ENCODE results near the gene CXCL3.
"Not testable (repeated sequence)": the region's sequence is repeated elsewhere in the genome, so short reads cannot be mapped to it uniquely, and the experiment has no call there.

The CXCL3 gene

DNA sequence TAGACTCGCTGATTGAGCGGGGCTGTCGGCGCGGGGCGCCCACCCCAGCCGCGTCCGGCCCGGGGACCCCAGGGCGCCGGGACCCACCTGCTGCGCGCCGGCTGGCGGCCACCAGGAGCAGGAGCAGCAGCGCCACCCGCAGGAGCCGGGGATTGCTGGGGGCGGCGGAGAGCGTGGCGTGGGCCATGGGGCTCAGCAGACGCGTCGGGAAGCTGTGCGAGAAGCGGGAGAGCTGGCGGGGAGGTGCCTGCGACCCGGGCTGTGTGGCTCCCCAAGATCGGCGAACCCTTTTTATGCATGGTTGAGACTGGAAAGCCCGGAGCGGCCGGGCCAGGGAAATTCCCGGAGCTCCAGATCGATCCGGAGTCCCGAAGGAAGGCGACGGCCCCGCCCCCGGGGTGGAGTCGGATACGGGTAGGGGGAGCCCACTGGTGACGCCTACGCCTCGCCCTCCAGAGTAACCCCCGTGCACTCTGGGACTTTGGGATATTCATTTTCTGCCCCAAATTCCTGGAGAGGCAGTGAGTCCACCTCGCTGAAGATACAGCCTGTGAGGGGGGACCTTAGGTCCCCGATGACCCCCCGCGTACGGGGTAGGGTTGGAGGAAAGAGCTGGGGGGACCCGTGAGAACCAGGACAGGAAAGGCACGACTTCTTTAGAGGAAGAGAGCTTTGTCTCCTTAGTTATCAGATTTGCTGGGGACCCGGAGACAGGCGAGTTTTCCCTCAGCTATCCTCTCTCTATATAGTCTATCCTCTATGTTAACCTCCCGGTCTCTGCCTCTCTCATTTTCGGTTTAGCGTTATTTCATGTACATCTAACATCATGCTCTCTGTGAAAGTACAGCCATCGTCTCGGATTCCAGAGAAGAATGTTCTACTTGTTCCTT, at the start of gene CXCL3:
Gene CXCL3, minus strand, starts transcription at position 265 of the 890 bp plus-strand sequence. Its CDS starts 78 bp downstream, at position 187.
- DNase-seq (ENCODE audit: low read depth): peak; percentile 66

DNA sequence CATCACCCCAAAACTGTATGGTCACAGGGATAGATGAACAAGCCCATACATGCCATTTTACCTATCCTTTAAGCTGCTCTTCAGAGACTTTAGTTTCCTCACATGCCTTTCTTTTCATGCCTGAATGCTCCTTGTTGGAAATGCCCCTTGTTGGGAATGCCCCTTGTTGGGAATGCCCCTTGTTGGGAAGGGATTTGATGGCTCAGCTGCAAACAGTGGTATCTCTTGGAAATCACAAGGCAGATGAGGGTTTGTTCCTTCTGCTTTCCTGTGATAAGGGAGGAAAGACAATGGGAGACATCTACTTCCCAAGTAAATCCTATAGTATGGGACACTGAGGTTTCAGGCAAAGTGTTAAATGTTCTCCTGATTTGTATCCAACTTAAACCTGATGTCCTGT, 49.0 kb upstream of the CXCL3 start:
- no peak for DNase-seq (ENCODE audit: low read depth)

DNA sequence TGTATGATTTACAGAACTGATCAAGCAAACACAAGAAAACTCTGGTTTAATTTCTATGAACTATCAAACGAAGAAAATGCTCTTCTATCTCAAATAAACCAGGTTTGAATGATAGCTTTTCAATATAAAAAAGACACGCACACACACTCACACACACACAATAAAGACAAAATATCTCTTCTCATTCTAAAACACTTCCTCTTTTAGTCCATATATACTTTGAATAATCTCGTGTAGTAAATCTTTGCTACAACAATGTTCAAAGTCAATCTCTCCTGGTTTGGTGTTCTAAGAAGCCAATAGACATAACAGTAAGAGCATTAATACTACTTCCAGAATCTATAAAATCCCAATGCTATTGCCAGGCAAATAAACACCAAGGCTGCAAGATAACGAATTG, 47.2 kb upstream of the CXCL3 start:
- no peak for DNase-seq (ENCODE audit: low read depth)

DNA sequence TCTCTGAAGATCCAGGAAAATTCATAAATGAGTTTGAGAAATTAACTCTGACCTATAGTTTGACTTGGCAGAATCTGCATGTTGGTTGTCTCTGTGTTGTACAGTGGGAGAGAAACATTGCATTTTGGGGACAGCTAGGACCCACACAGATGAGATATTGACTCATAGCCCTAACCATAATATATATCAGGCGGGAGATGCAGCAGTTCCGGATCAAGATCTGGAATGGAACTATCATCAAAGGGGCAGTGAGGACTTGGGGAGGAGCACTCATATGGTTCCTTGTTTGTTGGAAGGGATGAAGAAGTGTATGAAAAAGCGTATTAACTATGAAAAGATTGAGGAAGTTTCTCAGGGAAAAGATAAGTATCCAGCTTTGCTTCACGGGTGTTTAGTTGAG, 46.5 kb upstream of the CXCL3 start:
- DNase-seq (ENCODE audit: low read depth): no peak

DNA sequence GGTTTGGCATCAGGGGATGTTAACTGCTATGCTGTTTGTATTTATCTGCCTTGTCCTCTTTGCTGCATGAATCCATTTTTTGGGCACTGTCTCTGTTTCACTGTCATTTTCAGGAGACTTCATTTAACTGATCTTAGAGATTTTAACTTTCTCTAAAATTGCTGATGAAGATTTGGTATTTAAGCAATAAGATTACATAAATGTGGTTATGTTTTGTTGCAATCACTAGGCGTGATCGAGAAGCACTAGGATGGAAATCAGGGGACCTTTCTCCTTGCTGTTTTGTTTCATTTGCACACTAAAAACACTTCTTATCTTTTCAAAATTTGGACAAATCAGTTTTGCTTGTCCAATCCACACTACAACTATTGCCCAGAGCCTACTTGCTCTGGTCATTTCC, 45.1 kb upstream of the CXCL3 start:
- DNase-seq (ENCODE audit: low read depth): no peak

DNA sequence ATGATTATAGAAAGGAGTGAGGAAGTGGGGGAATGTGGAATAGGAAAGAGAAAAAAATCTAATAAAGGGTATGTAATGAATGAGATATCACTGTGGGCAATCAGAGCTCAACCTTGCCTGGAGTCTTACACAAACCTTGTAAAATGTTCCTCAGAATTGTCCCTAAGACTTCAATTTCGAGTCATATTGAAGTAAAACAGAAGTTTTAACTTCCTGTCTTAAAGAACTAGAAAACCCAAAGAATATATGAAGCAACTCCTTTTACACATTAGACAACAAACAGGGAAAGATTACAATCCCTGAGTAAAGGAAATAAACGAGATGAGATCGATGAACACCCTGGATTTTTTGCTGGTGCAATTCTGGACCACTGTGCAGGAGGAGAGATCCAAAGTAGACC, 42.5 kb upstream of the CXCL3 start:
- no peak for DNase-seq (ENCODE audit: low read depth)

DNA sequence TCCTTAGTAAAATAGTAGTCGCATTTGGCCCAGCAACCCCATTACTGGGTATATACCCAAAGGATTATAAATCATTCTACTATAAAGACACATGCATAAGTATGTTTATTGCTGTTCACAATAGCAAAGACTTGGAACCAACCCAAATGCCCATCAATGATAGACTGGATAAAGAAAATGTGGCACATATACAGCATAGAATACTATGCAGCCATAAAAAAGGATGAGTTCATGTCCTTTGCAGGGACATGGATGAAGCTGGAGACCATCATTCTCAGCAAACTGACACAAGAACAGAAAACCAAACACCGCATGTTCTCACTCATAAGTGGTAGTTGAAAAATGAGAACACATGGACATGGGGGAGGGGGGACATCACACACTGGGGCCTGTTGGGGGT, 41.9 kb upstream of the CXCL3 start:
- not testable (repeated sequence) for DNase-seq (ENCODE audit: low read depth)

DNA sequence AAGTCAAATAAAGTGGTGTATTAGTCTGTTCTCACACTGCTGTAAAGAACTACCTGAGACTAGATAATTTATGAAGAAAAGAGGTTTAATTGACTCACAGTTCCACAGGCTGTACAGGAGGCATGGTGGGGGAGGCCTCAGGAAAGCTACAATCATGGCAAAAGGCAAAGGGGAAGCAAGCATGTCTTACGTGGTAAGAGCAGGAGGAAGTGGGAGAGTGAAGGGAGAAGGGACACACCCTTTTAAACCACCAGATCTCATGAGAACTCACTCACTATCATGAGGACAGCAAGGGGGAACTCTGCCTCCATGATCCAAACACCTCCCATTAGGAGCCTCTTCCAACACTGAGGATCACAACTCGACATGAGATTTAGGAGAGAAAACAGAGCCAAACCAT, 40.5 kb upstream of the CXCL3 start:
- DNase-seq (ENCODE audit: low read depth): not testable (repeated sequence)

DNA sequence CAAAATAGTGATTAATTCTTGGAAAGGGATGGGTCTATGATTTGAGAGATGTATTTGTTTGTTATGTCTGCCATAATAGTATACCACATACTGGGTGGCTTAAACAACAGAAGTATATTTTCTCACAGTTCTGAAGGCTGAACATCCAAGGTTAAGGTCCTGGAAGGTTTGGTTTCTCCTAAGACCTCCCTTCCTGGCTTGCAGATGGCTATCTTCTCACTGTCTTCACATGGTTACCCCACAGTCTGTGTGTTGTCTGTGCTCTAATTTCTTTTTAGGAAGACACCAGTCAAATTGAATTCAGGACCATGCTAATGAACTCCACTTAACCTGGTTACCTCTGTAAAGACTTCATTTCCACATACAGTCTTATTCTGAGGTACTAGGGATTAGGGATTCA, 34.9 kb upstream of the CXCL3 start:
- no peak for DNase-seq (ENCODE audit: low read depth)

DNA sequence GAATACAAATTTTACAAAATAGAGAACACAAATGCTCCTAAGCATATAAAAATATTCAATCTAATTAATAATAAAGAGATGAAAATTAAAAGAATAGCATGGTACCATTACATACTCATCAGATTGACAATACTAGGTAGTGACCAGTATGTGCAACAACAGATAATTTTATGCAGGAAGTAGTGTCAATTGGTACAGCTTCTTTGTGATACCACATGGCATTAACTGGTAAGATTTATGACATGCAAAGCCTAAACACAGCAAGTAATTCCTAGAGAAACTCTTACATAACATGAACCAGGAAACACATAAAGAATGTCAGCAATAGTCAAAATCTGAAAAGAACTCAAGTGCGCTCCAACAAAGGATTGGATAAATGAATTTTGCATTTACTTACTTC, 34.2 kb upstream of the CXCL3 start:
- DNase-seq (ENCODE audit: low read depth): no peak

DNA sequence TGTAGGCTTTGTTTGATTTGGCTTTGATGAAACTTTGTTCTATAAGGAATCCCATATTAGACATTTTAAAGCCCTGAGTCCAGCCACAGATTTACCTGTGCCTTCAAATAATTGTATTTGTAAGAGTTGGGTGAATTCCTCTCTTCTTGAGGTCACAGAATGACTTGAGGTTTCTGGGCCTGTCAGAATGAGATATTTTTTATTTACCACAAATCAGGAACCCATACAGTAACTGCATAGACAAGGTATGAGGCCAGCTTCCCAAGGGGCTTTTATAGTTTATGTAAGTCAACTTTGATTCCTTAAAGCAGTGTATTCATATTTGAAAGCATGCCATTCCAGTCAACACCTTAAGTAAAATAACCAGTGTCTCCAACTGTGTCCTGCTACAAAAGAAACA, 29.1 kb upstream of the CXCL3 start:
- no peak for DNase-seq (ENCODE audit: low read depth)

DNA sequence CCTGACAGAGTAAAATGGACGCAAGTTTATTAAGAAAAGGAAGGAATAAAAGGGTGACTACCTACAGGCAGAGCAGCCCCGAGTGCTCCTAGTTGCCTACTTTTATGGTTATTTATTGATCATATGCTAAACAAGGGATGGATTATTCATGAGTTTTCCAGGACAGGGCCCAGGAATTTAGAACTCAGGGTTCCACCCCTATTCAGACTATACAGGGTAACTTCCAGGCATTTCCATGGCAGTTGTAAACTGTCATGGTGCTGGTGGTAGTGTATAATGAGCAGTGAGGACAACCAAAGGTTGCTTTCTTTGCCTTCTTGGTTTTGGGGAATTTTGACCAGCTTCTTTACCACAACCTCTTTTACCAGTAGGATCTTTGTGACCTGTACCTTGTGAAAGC, 27.7 kb upstream of the CXCL3 start:
- DNase-seq (ENCODE audit: low read depth): no peak

DNA sequence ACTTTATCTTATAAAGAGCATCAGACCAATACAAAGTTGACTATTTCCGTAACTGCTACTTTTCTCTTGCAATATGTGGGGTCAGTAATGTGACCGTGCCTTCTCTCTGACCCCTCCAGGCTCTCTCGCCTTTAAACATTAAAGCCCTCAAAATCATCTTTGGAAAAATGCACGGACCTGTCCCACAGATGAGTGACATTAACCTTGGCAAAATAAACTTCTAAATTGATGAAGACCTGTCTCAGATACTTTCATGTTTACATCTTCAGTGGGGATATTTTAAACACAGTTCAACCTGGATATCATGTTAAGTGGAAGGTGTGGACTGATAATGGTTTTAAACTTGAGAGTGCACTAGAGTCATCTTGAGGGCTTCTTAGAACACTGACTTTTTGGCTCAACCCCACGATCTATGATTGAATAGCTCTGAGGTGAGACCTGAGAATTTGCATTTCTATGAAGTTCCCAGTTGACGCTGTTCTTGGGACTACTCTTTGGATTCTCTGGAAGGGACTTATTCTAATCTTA, 26.7 kb upstream of the CXCL3 start:
- DNase-seq (ENCODE audit: low read depth): no peak

DNA sequence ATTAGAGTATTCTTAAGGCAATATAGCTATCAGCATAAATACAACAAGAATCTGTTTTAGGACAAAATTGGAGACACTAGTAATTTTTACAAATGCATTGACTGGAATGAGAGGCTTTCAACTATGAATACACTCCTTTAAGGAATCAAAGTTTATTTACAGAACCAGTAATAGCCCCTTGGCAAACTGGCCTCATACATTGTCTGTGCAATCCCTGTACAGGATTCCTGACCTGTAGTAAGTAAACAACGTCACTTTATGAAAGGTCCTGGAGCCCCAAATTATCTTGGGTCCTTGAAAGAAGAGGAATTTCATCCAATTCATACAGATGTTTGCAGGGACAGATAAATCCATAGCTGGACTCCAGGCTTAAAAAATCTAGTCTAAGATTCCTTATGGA, 25.4 kb upstream of the CXCL3 start:
- no peak for DNase-seq (ENCODE audit: low read depth)

DNA sequence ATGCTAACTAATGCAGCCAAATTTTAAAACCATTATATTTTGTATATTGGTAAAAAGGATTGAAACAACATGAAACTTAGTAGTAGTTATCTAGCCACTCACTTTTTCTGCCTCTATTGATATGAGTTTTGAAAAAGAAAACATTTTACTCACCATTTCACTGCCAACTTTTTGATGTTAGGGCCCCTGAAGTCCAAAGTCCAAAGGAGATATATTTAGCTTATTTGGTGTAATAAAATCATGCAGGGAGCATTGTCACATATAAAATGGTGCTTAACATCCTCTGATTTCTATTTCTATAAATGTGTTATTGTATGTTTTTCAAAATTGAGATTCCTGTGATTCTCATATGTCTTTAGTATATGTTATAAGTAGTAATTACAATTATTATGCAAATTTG, 24.5 kb upstream of the CXCL3 start:
- no peak for DNase-seq (ENCODE audit: low read depth)

DNA sequence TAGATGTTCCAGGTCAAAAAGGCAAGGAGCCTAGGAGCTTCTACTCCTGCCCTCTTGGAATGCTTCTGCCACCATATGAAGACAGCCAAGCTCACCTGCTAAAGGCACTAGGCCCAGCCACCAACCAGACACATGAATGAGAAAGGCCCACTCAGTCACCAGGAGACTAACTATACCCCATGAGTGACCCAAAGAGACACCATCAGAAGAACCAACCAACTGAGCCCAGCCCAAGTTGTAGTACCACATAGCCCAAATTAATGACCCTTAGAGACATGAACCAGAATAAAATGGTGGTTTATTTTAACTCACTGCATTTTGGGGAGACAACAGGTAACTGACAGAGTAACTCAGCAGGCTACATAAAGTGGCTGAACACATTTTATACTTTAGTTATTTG, 22.9 kb upstream of the CXCL3 start:
- no peak for DNase-seq (ENCODE audit: low read depth)

DNA sequence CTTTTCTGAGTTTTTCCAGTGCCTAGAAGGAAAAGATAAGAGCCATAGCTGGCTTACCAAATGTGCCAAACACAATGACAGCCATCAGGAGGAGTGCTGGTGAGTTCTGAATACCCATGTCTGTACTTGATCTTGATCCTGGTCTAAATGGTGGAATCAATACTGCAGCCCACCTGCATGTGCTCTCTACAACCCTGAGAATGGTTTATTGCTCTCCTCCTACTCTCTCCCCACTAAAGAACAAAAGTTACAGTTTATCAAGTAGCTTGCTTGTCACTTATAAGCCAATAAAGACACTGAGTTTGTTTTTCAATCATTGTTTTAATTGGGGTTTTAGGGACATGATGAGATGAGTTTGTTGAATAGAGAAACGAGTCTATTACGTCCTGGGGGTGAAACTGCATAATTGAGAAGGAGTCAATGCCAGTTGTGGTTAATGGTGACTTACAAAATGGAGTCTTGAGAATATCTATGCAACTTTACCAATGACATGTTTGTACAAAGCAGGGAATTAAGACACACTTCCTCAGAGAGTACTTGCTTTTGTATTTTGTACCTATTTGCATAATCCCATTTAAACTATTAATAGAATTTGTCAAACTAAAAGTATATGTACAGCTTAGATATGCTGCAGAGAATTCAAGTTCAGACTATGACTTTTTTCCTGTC, 20.8 kb upstream of the CXCL3 start:
- DNase-seq (ENCODE audit: low read depth): no peak

DNA sequence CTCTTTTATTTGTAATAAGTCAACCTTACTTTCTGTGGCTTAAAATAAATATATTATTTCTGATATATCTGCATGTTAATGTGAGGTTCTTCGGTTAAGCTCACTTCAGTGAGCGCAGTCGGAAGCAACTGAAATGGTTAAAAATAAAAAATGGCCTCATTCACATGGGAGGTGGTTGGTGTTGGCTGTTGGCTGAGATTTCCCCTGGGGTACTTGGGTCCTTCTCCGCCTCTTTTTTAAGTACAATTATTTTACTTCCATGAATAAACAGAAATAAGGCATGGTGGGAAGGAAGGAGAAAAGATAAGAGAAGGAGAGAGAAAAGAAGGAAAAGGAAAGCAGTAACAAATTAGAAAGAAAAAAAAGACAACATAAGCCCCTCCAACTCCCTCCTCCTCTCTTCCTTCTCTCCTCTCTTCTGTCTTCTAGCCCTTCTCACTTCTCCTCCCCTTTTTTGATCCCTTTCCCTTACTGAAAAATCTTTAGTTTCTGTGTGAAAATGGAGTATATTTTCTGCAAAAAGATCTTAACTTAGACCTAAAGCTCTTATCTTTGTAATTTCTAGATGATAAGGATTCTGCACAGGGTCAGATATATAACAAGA, 19.7 kb upstream of the CXCL3 start:
- DNase-seq (ENCODE audit: low read depth): no peak

DNA sequence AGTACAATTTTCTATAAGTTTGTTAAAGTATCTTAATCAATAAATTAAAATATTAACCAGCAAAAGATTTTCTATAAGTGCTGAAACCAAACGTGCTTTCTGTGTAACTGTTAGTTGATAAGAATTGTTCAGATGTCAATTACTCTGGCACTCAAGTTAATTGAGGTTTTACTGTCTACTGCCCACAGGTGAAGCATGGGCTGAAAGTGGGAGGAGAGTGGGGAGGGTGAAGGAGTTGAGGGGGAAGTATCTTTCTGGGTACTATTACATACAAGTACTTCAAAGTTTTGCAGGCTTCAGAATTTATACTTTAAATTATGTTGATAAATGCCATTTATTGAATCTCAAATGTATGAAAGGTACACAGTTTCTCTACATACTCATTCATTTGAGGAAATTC, 19.1 kb upstream of the CXCL3 start:
- DNase-seq (ENCODE audit: low read depth): no peak

DNA sequence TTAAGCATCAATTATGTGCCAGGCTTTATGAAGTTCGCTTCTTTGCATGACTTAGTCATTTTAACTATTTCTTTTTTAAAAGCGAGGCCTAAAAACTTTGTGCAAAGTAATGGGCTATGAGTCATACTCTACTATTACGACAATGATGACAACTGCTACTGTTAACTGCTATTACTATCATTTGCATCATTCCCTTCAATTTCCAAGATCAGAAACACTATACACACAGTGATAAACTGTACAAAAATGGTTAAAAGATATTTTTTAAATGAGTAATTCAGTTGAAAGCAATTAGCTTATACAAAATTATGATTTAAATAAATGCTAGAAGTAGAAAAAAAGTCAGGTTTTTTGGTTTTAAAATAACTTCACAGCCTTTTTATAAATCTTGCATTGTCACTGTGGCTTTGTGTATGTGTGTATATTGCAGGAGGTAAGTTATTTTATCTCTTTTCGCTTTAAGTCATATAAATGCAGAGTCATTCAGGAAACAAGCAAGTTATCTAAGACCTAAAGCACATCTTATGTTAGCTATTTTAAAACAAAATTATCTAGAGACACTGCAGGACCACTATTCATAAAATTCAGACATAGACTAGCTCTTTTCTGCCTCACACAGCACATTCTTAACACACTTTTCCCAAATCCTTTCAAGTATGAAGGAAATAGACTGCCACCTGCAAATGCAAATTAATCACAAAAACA, 18.5 kb upstream of the CXCL3 start:
- DNase-seq (ENCODE audit: low read depth): peak; percentile 89

DNA sequence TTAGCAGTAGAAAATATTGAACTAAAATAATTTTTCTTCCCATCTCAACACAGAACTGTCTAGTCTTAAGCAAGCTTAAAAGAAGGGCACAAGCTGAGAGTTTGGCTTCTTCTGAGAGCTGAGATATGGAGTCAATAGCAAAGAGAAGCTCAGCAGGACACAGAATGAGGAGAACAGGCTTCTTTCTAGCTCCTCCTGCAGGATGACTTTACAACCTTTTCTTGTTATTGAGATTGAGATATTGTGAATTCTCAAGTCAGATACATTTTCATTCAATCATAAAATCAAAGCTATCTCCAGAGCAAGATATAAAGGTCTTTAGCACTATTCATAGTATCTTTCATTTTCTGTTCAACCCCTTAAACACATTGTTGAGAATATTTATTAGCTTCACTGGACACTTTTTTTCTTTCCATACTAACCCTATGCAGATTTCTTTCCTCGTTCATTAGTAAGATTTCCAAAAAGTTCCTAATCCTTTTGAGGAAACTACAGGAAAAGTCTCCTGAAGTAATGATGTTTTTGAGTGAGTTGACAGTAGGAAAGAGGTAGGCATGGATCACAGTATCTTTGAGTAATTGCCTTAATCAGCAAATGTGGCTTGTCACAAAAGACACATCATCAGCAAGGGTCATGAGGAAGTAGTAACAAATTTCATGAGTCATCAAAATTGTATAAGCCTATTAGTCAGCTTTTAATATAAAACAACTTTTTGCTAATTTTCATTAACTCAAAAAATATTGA, 17.8 kb upstream of the CXCL3 start:
- DNase-seq (ENCODE audit: low read depth): peak; percentile 36

DNA sequence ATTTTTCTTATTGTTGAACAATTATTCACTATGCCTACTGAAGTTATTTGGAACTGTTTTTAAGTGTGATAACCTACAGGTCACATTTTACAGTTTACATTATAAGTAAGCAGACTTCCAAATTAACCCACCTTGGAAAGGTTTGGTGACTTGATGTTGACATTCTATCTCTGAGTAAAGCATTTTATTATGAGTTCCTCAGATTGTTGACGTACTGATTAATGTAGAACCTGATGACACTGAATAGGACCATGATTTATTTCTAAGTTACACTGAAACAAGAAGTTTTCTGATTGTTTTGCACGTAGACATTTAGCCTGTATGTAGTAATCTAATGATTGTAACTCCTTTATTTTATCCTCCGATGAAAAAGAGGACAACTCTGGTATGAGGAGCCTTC, 17.0 kb upstream of the CXCL3 start:
- no peak for DNase-seq (ENCODE audit: low read depth)

All from EH (cell line).